Keratinocyte (primary cell): ENCODE measurements around the gene NBEA. TPM values are rescaled to one million over a fixed set of nuclear protein-coding genes. Genes with fewer than 3 reads are reported as not detected.
"Not testable (repeated sequence)": the region's sequence is repeated elsewhere in the genome, so short reads cannot be mapped to it uniquely, and the experiment has no call there.

Source experiments
- DNase-seq: peaks from one replicate; pipeline ENCODE4 v3.0.0-alpha.2; 2011; ENCODE audit warnings: low read depth, missing footprints, low spot score
- FAIRE-seq: peaks from 2 replicates; lab custom pipeline; 2011; peaks lifted over from hg19 to GRCh38; lab: Jason Lieb, UNC
- H2AFZ ChIP-seq: 2 replicates; pipeline ENCODE4 v1.6.0; 2012; ENCODE audit warnings: low read length, control low read depth, inconsistent platforms; ENCODE audit not compliant: control insufficient read depth
- H3K27ac ChIP-seq: 2 replicates; pipeline ENCODE4 v1.5.1; 2011; ENCODE audit warnings: low read length; ENCODE audit not compliant: control insufficient read depth, insufficient read depth
- H3K27me3 ChIP-seq: 3 replicates; pipeline ENCODE4 v1.6.0; 2011; ENCODE audit warnings: low read length; ENCODE audit not compliant: control insufficient read depth, insufficient read depth; ENCODE audit errors: extremely low read depth
- H3K36me3 ChIP-seq, 2 experiments: 2 replicates in 1 of 2; 3 replicates in 1 of 2; pipeline ENCODE4 v1.5.1; 2011; ENCODE audit warnings: low read length in 2 of 2, mild to moderate bottlenecking in 1 of 2; ENCODE audit not compliant: control insufficient read depth in 2 of 2, insufficient read depth in 2 of 2; ENCODE audit errors: extremely low read depth in 1 of 2
- H3K4me1 ChIP-seq: 3 replicates; pipeline ENCODE4 v1.5.1; 2011; ENCODE audit warnings: low read length; ENCODE audit not compliant: control insufficient read depth, insufficient read depth; ENCODE audit errors: extremely low read depth
- H3K4me2 ChIP-seq: 3 replicates; pipeline ENCODE4 v1.6.0; 2011; ENCODE audit warnings: low read depth, low read length; ENCODE audit not compliant: control insufficient read depth, insufficient read depth; ENCODE audit errors: extremely low read depth
- H3K4me3 ChIP-seq, 3 experiments: fragments of 200-600 bp in 1 of 3; sonication (generic) in 1 of 3; 2 replicates in 2 of 3; 3 replicates in 1 of 3; pipeline ENCODE4 v1.5.1; 2011 to 2016; ENCODE audit warnings: low read length in 3 of 3, mild to moderate bottlenecking in 3 of 3, control low read depth in 2 of 3, inconsistent platforms in 1 of 3, low read depth in 1 of 3, mixed read lengths in 1 of 3, mixed run types in 1 of 3, moderate library complexity in 1 of 3; ENCODE audit not compliant: control insufficient read depth in 2 of 3, insufficient read depth in 2 of 3; ENCODE audit errors: extremely low read depth in 1 of 3
- H3K79me2 ChIP-seq: 2 replicates; pipeline ENCODE4 v1.6.0; 2012; ENCODE audit warnings: low read length; ENCODE audit not compliant: control insufficient read depth, insufficient read depth
- H3K9ac ChIP-seq: 3 replicates; pipeline ENCODE4 v1.6.0; 2011; ENCODE audit warnings: low read length; ENCODE audit not compliant: control insufficient read depth, insufficient read depth; ENCODE audit errors: extremely low read depth
- H3K9me1 ChIP-seq: 3 replicates; pipeline ENCODE4 v1.6.0; 2011; ENCODE audit warnings: low read length; ENCODE audit not compliant: control insufficient read depth, insufficient read depth; ENCODE audit errors: extremely low read depth
- H3K9me3 ChIP-seq: 2 replicates; pipeline ENCODE4 v1.5.1; 2012; ENCODE audit warnings: low read depth, low read length; ENCODE audit not compliant: control insufficient read depth
- H4K20me1 ChIP-seq: 3 replicates; pipeline ENCODE4 v1.6.0; 2011; ENCODE audit warnings: low read length; ENCODE audit not compliant: control insufficient read depth, insufficient read depth; ENCODE audit errors: extremely low read depth
- CTCF ChIP-seq, 3 experiments: IDR thresholded peaks in 1 of 3; conservative IDR thresholded peaks in 1 of 3; optimal IDR thresholded peaks in 1 of 3; 2 replicates in 2 of 3; 3 replicates in 1 of 3; pipeline versions ENCODE3 to v1.5.1; 2011; ENCODE audit warnings: low read length in 3 of 3, mild to moderate bottlenecking in 3 of 3, moderate library complexity in 2 of 3, control low read depth in 1 of 3, inconsistent platforms in 1 of 3; ENCODE audit not compliant: insufficient read depth in 2 of 3; ENCODE audit errors: extremely low read depth in 1 of 3
- EZH2 ChIP-seq: IDR thresholded peaks from one replicate; pipeline ENCODE4 v1.6.1; 2012; ENCODE audit warnings: inconsistent platforms, mild to moderate bottlenecking, low read length, moderate library complexity
- dilution Hi-C: fragments of 300-500 bp; cut with MboI; formaldehyde crosslinking; loops from one replicate; pipeline ENCODE4 v1.7.0; 2020; ENCODE audit warnings: low sequenced_read_pairs; ENCODE audit not compliant: extremely low pct_ligation_motif_present
- polyA plus RNA-seq, 5 experiments: library from polyadenylated mRNA; depleted of rRNA in 3 of 5; stranded (reverse) in 3 of 5; stranded (forward) in 1 of 5; unstranded in 1 of 5; fragments of >200 nt; gene quantifications; 1 replicate in 1 of 5; 2 replicates in 3 of 5; 3 replicates in 1 of 5; pipeline versions ENCODE4 v1.2.1 to v1.2.3, GENCODE V29; 2011 to 2012; ENCODE audit warnings: missing spikeins in 2 of 5, low read depth in 1 of 5, low replicate concordance in 1 of 5

The NBEA gene
- polyA plus RNA-seq, 1 donor (not counting 4 experiments of a cell fraction or from before 2014, with no cell fraction given): 0.05 TPM

GRCh38 chr13:34967851-34968562 lies 25.9 kb downstream of the NBEA start:
- H3K9ac ChIP-seq: no peak overlapping the region
- H3K27me3 ChIP-seq: no peaks in the 10 kb centered on the region
- H3K4me3 ChIP-seq: no peak overlapping the region
- no peak overlapping the region for H3K4me2 ChIP-seq
- no peaks in the 10 kb centered on the region for H3K79me2 ChIP-seq
- H3K36me3 ChIP-seq: no peaks in the 10 kb centered on the region
- no peaks in the 10 kb centered on the region for H3K4me1 ChIP-seq
- DNase-seq (no peak), FAIRE-seq (no peak)
- TF ChIP-seq EZH2 (no peak), CTCF (optimal IDR thresholded peaks at IDR 0.05 in 1 of 3, IDR thresholded peaks at IDR 0.05 in 1 of 3, conservative IDR thresholded peaks at IDR 0.05 in 1 of 3; ENCODE audit: extremely low read depth in 1 of 3, insufficient read depth in 2 of 3, low read length in 3 of 3) (no peak)
- no peak overlapping the region for H2AFZ ChIP-seq
- dilution Hi-C loops: no loop called here
- no peaks in the 10 kb centered on the region for H3K9me1 ChIP-seq
- no peaks in the 10 kb centered on the region for H3K9me3 ChIP-seq
- H3K27ac ChIP-seq: no peak overlapping the region
- no peaks in the 10 kb centered on the region for H4K20me1 ChIP-seq

GRCh38 chr13:34969539-34969938 lies 27.5 kb downstream of the NBEA start:
- FAIRE-seq, H3K9me3 ChIP-seq, H3K79me2 ChIP-seq, H3K36me3 ChIP-seq, H3K27me3 ChIP-seq, H3K27ac ChIP-seq, H3K4me1 ChIP-seq, H3K4me2 ChIP-seq, H2AFZ ChIP-seq, DNase-seq, dilution Hi-C loops, H3K9ac ChIP-seq, H3K9me1 ChIP-seq, H4K20me1 ChIP-seq, H3K4me3 ChIP-seq: not testable (repeated sequence)

- no peaks in the 10 kb centered on the region for H3K79me2 ChIP-seq
- H3K9me1 ChIP-seq: no peaks in the 10 kb centered on the region
- dilution Hi-C loops: no loop called here
- TF ChIP-seq EZH2: no peak
- no peak for TF ChIP-seq CTCF (optimal IDR thresholded peaks at IDR 0.05 in 1 of 3, IDR thresholded peaks at IDR 0.05 in 1 of 3, conservative IDR thresholded peaks at IDR 0.05 in 1 of 3; ENCODE audit: extremely low read depth in 1 of 3, insufficient read depth in 2 of 3, low read length in 3 of 3)
- no peak overlapping the region for H2AFZ ChIP-seq
- H3K4me1 ChIP-seq: no peaks in the 10 kb centered on the region
- no peaks in the 10 kb centered on the region for H3K27me3 ChIP-seq
- H3K9ac ChIP-seq: no peak overlapping the region
- no peak for DNase-seq
- no peak overlapping the region for H3K4me3 ChIP-seq
- no peaks in the 10 kb centered on the region for H3K36me3 ChIP-seq
- no peak overlapping the region for H3K4me2 ChIP-seq
- H3K9me3 ChIP-seq: no peaks in the 10 kb centered on the region
- no peak for FAIRE-seq
- no peak overlapping the region for H3K27ac ChIP-seq
- no peaks in the 10 kb centered on the region for H4K20me1 ChIP-seq
Measured at GRCh38 chr13:34970961-34971360, 28.9 kb downstream of the NBEA start.
